GM19240 (cell line): ENCODE data around the gene RAB6A.

Experiments
- DNase-seq: peaks from one replicate; pipeline ENCODE4 v3.0.0; 2011; ENCODE audit warnings: low spot score; ENCODE audit not compliant: insufficient read length

RAB6A gene

GRCh38 chr11:73625696-73626318 is 135.1 kb downstream of the RAB6A start:
- DNase-seq, result peak; percentile 69
